ENCODE data around the gene DYRK1A. TPM values are rescaled to one million over a fixed set of nuclear protein-coding genes. Genes with fewer than 3 reads are reported as not detected.
A peak's percentile ranks its signal among the peaks of the same experiment; 100 is the strongest.

Gene DYRK1A
- total and polyA plus RNA-seq, 2 experiments from 2014 or later, result 4.2 to 61.7 TPM

- peak; percentile 77 for TF ChIP-seq CTCF (IDR thresholded peaks at IDR 0.05; ENCODE audit: low read depth, low read length)
- DNase-seq (ENCODE audit: low read depth in 1 of 2, low spot score in 1 of 2), result peak in 1 of 2 donors; percentile 73
These were observed 96.7 kb downstream of the DYRK1A start for GRCh38 chr21:37463083-37463801.

DNA sequence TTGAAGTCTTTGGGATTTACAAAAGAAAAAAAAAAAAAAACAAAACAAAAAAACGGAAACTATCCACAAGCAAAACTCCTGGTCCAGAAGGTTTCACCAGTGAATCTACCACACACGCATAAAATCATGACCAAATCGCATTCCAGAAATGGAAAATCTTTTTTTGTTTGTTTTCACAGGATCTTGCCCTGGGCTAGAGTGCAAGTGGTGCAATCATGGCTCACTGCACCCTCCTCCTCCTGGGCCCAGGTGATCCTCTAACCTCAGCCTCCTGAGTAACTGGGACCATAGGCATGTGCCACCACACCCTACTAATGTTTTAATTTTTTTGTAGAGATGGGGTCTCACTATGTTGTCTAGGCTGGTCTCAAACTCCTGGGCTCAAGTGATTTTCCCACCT, 100.5 kb downstream of the DYRK1A start:
- H3K4me3 ChIP-seq, result no peak overlapping the region
- TF ChIP-seq CTCF (IDR thresholded peaks at IDR 0.05; ENCODE audit: low read depth, low read length), result no peak
- H3K9me3 ChIP-seq (ENCODE audit: low read depth), result no peaks in the 10 kb centered on the region
- H3K36me3 ChIP-seq, result no peaks in the 10 kb centered on the region
- DNase-seq (ENCODE audit: low read depth in 1 of 2, low spot score in 1 of 2), result no peak
- peaks cover 9% of the 10 kb centered on the region for H3K4me1 ChIP-seq (ENCODE audit: low read depth)
- no peak overlapping the region for H3K27ac ChIP-seq
- no peaks in the 10 kb centered on the region for H3K27me3 ChIP-seq

More at GRCh38 chr21:37463083-37463801, 96.7 kb downstream of the DYRK1A start:
- Histone ChIP-seq H3K9me3 (ENCODE audit: low read depth) (no peaks in the 10 kb centered on the region), H3K4me1 (ENCODE audit: low read depth) (peaks cover 46% of the 10 kb centered on the region), H3K27ac (peak overlapping the region; percentile 78), H3K36me3 (no peaks in the 10 kb centered on the region), H3K27me3 (no peaks in the 10 kb centered on the region), H3K4me3 (no peak overlapping the region)

DNA sequence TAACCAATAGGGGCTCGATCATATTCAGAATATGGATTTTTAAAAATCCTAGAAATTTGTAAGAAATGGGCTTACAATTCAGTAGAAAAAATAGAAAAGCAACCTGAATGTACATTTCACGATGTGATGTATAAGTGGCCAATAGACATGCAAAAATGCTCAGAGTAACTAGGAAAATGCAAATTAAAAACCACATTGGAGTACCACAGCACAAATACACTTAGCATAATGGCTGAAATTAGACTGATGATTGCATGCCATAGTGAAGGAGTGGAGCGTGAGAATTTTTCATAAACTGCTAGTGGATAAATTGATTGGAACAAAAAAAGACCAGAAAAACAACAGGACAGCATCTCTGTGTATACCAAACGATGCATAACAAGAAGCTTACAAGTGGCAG, 102.3 kb downstream of the DYRK1A start:
- peaks cover 14% of the 10 kb centered on the region for H3K36me3 ChIP-seq
- H3K27ac ChIP-seq, result no peak overlapping the region
- H3K27me3 ChIP-seq, result no peaks in the 10 kb centered on the region
- no peaks in the 10 kb centered on the region for H3K9me3 ChIP-seq (ENCODE audit: low read depth)
- no peak overlapping the region for H3K4me3 ChIP-seq
- H3K4me1 ChIP-seq (ENCODE audit: low read depth), result no peaks in the 10 kb centered on the region
- no peak for DNase-seq (ENCODE audit: low read depth in 1 of 2, low spot score in 1 of 2)
- no peak for TF ChIP-seq CTCF (IDR thresholded peaks at IDR 0.05; ENCODE audit: low read depth, low read length)

DNA sequence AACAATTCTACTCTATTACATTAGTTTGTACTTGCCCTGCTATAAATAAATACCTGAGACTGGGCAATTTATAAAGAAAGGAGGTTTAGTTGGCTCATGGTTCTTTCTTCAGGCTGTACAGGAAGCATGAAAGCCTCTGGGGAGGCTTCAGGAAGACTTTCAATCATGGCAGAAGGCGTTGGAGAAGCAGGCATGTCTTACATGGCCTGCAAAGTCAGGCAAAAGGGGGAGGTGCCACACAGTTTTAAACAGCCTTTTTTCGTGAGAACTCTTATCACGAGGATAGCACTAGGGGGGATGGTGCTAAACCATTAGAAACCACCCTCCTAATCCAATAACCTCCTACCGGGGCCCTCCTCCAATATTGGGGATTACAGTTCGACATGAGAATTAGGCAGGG, 102.9 kb downstream of the DYRK1A start:
- TF ChIP-seq CTCF (IDR thresholded peaks at IDR 0.05; ENCODE audit: low read depth, low read length), result no peak
- Histone ChIP-seq H3K4me1 (ENCODE audit: low read depth) (peaks cover 2% of the 10 kb centered on the region), H3K27me3 (no peaks in the 10 kb centered on the region), H3K9me3 (ENCODE audit: low read depth) (no peaks in the 10 kb centered on the region), H3K27ac (no peak overlapping the region), H3K4me3 (no peak overlapping the region), H3K36me3 (peaks cover 14% of the 10 kb centered on the region)
- no peak for DNase-seq (ENCODE audit: low read depth in 1 of 2, low spot score in 1 of 2)

DNA sequence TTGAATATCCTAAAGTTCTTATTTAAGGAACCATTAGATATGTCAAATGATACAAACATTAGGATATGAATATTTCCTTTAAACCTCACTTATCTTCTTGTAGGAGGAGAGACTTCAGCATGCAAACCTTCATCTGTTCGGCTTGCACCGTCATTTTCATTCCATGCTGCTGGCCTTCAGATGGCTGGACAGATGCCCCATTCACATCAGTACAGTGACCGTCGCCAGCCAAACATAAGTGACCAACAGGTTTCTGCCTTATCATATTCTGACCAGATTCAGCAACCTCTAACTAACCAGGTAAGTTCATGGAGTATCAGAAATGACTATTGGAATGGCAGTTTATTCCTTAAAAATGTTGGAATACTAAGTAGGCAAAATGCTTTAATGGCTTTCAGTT, 106.0 kb downstream of the DYRK1A start:
- Histone ChIP-seq H3K9me3 (ENCODE audit: low read depth) (no peaks in the 10 kb centered on the region), H3K27ac (peak overlapping the region; percentile 19), H3K36me3 (peaks cover 14% of the 10 kb centered on the region), H3K4me3 (no peak overlapping the region), H3K27me3 (no peaks in the 10 kb centered on the region), H3K4me1 (ENCODE audit: low read depth) (peaks cover 21% of the 10 kb centered on the region)
- TF ChIP-seq CTCF (IDR thresholded peaks at IDR 0.05; ENCODE audit: low read depth, low read length), result no peak
- DNase-seq (ENCODE audit: low read depth in 1 of 2, low spot score in 1 of 2), result no peak

Data from cardiac muscle cell (in vitro differentiated cells and primary cell).